Measurements from ENCODE around the gene MTMR3.

MTMR3 gene

DNA sequence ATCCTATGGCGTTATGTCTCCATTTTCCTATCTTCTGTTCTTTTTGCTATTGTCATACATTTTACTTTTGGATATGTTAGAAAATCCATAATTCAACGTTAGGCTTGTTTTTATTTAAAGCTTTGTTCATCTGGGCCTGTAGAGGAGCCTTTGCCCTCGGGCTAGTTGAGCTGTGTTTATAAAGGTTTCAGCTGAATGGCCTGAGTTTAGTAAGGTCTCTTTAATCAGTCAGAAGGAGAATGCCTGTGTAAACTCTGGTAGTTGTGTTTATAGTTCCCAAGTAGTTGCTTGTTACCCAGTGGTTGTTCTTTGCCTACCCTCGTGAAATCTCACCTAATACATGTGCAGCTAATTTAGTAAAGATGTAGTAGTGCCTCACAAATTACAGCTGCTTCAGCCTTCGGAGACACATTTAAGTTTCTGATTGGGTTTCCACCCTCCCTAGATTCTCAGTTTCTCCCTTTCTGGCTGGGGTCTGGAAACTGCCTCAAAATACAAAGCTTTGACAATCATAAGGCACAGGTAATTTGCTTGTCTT is 33.1 kb downstream of the MTMR3 start:
- no peak for DNase-seq (ENCODE audit: low read depth in 3 of 3)

DNA sequence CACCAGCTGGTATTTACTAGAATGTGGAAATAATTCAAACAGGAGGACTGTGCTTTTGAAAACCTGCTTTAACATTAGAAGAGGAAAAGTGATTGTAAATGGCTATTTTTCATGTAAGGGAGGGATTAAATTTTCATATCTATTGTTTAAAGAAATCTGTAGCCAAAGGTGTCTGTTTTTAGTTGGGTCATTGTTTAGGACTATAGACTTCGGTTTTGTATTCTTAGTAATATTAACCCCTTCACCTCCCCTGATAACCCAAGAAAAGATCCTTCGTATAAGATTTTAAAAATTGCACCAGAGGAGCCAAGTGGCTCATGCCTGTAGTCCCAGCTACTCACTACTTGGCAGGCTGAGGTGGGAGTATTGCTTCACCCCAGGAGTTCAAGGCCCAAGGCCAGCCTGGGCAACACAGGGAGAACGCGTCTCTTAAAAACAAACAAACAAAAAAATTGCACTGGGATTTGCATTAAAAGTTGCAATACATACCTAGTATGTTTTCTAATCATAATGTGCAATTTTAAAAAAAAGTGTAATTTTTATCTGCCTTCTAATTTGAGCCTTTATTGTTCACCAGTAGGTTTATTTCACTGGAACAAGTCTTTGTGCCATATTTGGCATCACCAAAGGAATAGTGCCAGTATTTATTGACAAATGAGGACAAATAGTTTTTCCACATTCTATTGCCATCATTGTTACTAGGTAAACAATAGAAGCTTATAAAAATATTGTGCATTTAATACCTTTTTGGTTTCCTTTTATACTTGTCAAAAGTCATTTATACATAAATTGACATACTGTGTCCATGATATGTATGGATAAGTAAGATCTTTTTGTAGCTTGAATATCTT is 34.3 kb downstream of the MTMR3 start:
- DNase-seq (ENCODE audit: low read depth in 3 of 3) = no peak

DNA sequence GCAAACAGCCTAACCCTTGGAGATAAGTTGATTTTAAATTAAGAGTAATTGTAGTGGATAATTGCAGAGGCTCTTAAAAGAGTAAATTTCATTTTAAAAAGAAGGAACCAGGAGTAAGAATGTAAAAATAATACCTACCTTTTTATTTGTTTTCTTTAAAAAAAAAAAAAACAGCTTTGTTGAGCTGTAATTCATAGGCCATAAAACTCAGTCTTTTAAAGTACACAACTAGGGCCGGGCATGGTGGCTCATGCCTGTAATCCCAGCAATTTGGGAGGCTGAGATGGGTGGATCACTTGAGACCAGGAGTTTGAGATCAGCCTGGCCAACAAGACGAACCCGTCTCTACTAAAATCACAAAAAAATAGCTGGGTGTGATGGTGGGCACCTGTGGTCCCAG is 42.4 kb downstream of the MTMR3 start:
- DNase-seq (ENCODE audit: low read depth in 3 of 3) = no peak

DNA sequence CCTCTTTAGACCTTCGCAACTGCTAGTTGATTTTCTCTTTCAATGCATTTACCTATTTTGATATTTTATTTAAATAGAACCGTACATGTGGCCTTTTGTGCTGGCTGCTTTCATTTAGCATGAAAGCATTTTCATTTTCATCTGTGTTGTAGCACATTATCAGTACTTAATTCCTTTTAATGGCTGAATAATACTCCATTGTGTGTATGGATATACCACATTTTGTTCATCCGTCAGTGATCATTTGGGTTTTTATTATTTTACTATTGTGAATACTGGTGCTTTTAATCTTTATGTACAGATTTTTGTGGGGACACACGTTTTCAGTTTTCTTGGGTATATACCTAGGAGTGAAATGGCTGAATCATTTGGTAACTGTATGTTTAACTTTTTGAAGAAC is 43.1 kb downstream of the MTMR3 start:
- DNase-seq (ENCODE audit: low read depth in 3 of 3) = no peak

DNA sequence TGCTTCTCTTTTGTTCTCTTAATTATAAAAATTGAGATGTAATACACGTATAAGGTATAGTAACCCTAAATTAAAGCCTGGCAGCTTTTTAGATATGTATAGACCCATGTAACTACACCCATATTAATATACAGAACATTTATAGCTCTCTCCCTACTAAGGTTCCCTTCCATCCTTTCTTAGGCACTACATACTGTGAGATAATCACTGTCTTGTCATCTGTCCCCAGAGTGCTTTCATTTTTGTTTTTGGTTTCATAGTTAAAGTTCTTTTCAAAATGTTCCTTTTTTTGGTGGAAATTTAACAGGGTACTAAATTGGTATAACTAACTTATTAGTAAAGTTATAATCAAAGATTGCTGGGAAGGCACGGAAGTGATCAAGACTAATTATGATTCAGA is 49.2 kb downstream of the MTMR3 start:
- no peak for DNase-seq (ENCODE audit: low read depth in 3 of 3)

DNA sequence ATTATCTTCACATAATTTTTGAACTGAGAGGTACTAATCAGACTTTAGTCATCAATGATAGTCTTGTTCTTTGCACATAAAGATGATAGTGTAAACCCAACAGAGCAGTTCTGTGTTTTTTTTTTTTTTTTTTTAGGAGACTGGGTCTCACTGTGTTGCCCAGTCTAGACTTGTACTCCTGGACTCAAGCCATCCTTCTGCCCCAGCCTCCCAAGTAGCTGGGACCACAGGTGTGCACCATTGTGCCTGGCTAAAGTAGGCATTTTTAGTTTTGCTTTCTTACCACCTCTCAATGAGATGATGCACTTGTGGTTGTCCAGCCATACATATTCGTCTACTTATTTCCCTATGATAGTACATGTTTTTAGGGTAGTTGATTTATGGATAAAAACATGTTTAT is 50.6 kb downstream of the MTMR3 start:
- no peak for DNase-seq (ENCODE audit: low read depth in 3 of 3)

DNA sequence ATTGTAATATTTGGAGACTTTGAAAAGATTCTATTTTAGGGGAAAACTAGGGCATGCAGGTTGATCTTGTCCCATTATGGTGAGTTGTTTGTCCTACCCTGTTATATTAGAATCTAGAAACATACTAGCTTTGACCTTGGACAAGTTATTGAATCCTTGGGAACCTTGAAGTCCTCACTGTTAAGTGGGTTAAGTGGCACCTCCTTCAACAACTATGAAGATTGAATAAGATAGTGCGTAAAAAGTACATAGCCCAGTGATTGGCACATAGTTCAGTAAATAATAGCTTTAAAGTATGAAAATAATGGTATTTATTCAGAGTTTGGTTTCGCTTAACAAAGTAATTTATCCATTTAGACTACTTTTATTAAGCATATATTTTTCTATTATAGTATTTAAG is 51.6 kb downstream of the MTMR3 start:
- no peak for DNase-seq (ENCODE audit: low read depth in 3 of 3)

DNA sequence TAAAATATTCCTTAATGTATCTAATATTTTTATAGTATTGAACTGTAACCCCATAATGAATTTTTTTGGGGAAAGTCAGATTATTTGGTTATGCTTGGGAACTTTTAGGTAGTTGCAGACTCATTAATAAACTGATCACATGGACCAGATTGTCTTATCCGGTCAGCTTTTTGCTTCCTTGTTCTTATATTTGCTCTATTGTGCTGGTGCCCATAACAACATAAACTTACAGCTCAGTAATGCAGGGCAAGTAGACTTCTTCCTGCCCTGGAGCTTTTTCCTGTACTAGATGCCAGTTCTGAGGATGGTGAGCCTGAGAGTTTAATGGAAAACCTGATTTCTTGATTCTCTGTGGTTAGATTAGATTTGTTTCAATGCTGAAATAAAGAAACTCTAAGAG is 53.2 kb downstream of the MTMR3 start:
- no peak for DNase-seq (ENCODE audit: low read depth in 3 of 3)

DNA sequence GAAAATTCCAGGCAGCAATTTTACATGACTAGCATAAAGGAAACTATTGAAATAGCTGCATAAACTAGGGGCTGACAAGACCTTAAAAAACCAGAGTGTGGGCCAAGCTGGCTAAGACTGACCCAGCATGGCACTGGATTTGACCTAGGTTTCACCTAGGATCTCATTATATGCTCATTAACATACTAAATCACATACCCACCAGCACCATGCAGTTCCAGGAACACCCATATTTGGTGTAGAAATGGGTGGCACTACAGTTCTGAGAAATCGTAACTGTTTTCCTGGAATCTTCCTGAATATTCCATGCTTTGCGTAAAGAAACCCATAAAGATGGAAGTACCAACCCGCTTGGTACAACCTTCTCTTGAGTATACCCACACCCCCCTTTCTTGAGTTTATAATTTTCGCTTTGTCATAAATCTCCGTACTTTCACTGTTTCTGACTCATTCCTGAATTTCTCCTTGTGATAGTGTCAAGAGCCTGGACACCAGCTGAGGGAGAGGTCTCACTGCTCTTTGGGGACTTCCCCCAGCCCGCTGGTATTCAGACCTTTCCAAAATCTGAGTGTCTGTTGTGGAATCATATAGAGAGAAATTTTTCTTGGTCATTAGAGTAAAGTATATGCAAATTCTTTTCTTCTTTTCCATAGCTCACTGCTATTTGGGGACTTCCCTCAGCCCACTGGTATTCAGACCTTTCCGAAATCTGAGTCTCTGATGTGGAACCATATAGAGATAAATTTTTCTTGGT is 55.1 kb downstream of the MTMR3 start:
- no peak for DNase-seq (ENCODE audit: low read depth in 3 of 3)

DNA sequence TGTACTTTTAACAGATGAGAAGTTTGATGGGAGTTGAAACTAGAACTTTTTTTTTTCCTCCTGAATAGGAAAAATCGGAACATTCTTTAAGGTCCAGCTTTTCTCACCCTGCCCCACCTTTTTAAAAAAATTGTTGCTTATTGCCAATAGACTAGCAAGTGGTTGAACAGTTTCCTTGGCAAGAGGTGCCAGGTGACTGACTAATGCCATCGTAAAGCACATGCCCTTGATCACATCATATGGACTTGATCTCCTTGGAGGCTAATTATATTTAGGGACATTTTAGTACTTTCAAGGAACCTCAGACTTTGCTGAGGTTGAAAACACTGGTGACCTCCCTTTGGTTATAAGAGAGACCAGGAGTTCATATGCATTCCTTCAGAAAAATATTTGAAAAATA is 57.6 kb downstream of the MTMR3 start:
- no peak for DNase-seq (ENCODE audit: low read depth in 3 of 3)

DNA sequence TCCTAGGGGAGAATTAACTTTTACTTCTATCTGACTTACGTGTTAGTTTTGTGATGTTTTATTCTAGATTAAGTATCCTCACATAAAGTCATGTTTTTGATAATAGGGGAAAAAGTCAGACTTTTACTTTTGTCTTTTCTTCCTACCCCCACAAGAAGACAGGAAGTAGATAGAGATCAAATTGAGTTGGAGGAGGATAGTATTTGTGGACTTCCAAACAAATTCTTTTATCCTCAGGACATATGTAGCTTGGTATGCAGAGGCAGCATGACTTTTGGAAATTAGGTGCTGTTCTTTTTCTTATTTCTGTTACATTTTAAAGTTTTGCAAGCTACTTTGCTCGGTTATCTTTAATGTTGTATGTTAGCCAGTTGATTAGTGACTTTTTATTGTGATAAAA is 61.4 kb downstream of the MTMR3 start:
- no peak for DNase-seq (ENCODE audit: low read depth in 3 of 3)

DNA sequence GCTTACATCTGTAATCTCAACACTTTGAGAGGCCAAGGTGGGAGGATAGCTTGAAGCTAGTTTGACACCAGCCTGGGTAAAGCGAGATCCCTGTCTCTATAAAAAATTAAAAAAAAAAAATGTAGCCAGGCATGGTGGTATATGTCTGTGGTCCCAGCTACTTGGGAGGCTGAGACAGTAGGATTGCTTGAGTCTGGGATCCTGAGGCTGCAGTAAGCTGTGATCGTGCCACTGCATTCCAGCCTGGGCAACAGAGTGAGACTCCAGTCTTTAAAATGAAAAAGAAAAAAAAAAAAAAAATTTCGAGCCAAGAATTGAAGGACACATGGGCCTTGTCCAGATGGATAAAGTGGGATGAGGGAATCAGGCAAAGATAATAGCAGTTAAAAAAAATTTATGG is 62.5 kb downstream of the MTMR3 start:
- DNase-seq (ENCODE audit: low read depth in 3 of 3) = no peak

DNA sequence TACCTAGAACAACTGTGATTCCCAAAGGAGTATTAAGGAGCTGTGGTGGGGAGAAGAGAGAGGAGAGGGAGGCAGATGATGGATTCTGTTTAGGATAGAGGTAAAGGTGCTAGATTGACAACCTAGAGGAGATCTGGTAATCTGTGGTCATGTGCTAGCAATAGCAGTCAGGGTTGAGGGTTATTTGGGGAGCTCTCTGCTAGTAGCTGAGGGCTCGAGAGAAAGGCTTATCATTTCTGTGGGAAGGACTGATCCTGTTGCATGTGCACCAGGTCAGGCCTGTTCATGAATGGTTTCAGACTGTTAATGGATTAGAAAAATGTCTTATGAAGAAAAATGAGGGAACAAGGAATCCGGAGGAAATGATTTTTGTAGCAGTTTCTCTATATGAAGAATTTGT is 63.2 kb downstream of the MTMR3 start:
- no peak for DNase-seq (ENCODE audit: low read depth in 3 of 3)

DNA sequence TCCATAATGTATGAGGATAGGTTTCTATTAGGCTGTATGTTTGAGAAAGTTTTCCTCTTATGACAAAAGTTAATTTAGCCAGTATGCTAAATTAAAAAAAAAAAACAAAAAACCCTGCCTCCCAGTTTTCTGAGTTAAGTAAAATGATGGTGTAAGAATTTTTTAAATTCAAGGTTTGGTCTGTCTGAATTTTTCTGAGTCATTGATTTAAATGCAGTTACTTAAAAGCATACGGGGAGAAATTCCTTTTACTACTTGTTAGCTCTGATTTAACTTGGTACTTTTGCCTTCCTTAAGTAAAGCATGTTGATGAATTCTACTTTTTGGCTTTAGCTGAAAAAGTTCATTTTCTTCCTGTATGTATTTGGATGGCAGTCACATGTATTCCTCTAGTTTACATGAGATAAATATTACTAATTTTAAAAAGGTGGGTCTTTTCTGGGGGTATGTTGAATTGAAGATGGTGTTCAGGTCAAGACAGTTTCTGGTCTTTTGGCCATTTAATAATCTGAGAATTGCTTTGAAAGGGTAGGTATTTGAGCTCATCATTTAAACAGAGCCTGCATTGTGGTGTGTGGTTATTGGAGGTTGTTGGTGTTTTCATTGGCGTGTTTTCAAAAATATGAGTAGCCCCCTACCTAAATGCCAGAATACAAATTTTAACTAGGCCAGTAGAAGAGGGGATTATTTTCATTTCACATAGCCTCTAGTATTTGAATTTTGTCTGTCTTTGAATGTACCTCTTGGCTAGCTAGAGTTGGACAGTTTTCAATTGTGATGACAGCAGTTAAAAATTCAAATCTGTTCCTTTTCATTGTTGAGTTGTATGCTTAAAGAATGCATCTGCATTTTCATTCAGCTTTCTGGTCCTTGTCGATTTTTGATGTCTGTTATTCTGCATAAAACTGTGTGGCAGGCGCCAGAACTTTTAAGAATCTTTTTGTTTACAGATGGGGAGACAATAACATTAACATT is 64.7 kb downstream of the MTMR3 start:
- DNase-seq (ENCODE audit: low read depth in 3 of 3) = no peak

DNA sequence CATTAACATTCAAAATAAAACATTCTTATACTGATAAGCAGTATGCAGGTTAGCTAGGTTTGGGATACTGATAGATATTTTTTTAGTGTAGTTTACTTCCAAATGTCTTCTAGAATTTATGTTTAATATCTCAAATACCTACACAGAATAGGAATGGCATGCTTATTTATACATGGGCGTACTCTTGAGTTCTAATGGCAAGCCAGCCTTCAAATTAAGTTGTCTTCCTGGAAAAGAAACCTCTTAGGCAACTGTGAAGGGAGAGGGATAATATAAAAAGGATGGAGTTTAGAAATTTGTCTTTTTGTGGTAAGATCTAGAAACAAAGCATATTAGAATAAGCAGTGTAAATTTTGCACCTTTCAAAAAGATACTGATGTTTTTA is 65.4 kb downstream of the MTMR3 start:
- DNase-seq (ENCODE audit: low read depth in 3 of 3) = no peak

DNA sequence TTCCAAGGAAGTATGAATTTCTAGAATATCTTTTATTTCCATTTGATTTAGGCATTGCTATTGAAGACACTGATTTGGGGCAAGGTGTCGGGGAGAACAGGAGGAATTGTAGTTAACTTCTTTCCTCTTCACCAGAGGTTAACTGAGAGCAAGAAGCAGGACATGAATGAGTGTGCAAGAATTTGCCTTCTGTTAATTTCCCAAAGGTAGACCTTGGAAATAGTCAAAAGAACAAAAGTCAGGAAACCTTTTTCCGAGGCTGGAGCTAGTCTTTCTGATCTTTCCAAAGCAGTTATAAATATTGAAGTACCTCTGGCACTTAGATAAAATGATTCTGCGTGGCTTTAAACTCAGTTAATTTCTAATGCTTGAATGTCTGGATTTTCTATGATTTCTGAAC is 66.9 kb downstream of the MTMR3 start:
- no peak for DNase-seq (ENCODE audit: low read depth in 3 of 3)

DNA sequence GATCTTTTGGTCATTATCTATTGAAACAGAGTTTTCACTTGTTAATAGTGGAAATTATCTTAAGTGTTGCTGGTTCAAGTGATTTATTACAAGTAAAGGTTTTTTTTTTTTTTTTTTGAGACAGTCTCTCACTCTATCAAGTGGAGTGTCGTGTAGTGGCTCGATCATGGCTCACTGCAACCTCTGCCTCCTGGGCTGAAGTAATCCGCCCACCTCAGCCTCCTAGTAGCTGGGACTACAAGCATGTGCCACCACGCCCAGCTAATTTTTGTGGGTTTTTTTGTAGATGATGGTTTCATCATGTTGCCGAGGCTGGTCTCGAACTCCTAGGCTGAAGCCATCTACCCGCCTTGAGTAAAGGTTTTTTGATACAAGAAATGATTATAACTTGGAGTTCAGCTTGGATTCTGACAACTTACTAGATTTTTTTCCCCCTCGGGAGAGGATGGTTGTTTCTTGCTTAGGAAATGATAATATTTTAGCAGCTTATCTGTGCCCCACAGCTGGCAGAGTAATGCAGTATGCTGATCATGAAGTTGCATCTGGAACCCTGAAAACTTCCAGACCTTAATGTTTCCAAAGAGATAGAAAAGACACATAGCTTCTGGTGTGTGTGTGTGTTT is 68.9 kb downstream of the MTMR3 start:
- DNase-seq (ENCODE audit: low read depth in 3 of 3) = no peak

DNA sequence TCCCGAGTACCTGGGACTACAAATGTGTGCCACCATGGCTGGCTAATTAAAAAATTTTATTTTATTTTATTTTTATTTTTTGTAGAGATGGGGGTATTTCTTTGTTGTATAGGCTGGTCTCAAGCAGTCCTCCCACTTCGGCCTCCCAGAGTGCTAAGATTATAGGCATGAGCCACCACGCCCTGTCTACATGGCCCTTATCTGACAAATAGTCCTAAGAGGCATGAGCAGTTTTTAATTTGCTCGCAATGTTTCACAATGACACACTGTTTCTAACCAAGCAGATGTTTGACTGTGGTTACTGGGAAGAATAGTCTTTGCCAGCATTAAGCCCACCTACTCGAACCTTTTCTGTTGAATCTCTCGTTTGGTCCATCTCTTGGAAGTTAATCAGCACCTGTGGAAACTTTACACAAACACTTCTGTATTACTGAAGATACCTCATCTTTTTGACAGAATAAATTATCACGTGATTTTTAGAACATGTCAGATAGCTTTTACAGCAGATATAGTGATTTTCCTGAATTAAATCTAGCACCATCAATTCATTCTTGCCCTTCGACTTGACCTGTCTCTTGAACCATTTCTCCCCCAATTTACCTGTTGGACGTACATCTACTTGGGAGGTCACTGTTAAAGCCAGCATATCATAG is 71.4 kb downstream of the MTMR3 start:
- no peak for DNase-seq (ENCODE audit: low read depth in 3 of 3)

DNA sequence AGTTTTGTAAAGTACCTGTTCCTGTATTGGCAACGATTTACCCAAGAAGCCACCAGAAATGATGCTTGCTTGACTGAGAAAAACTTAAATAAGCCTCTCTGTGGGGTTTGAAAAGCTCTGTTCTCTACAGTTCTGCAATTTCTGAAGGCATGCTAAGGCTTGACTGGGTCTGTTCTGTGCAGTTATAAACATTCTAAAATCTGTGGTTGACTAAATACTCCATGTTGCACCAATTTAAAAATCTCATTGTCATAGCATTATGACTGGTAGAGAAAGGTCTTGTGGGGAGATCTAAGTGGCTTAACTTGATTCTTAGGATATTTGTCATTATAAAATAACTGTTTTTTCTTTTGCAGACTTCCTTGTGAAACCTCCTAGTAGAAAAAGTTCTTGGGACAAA is 73.7 kb downstream of the MTMR3 start:
- DNase-seq (ENCODE audit: low read depth in 3 of 3) = no peak

DNA sequence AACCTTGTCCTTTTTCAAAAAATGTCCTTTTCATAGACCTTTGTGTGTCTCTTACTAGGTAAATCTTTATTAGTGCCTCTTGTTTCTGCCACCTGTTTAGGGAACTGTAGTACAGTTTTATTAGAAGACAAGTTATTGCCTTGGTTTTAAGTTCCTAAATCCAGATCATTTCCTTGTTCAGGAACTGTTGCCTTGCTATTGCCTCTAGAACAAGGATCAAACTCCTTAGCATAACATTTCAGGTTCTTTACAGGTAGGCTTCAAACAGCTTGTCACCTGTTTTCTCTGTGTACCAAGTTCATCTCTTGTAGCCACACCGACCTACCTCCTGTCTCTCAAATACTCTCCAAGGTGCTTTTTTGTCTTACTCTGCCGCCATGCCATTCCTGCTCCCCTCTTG is 75.2 kb downstream of the MTMR3 start:
- no peak for DNase-seq (ENCODE audit: low read depth in 3 of 3)

DNA sequence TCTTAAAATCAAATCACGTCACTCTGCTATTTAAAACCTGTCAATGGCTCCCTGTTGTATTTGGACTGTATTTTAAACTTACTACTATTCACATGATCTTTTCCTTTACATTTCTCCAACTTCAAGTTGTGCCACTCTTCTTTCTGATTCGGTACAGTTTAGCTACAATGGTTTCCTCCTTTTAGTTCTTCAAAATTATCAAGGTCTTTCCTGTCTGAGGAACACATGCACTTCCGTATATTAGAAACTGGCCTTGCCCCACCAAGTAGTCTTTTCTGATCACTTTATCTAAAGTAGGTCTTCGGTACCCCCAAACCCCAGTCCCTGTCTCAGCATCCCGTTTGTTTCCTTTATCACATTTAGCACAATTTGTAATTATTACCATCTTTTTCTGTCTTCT is 81.8 kb downstream of the MTMR3 start:
- DNase-seq (ENCODE audit: low read depth in 3 of 3) = no peak

All from stimulated activated CD4-positive, alpha-beta T cell treated with anti-CD3 and anti-CD28 coated beads, TNF-alpha, amount 100 ng/mL, for 48 hours (primary cell).